Stimulated activated naive CD8-positive, alpha-beta T cell treated with anti-CD3 and anti-CD28 coated beads, Interleukin-15, amount 100 ng/mL, for 72 hours (primary cell): ENCODE results near the gene ARHGAP15.

Experiments used
- ATAC-seq: fragments of 150-1000 bp; cut with Tn5 transposase; 2 replicates; pipeline ENCODE4 v1.10.0; 2021; ENCODE audit warnings: mild to moderate bottlenecking, moderate library complexity
- DNase-seq, 2 donors: peaks; one replicate each; pipeline ENCODE4 v3.0.0; 2021 to 2022
- H3K27ac Mint-ChIP-seq, 2 donors: one replicate each; pipeline ENCODE4 v1.8.0; 2022; ENCODE audit warnings: mild to moderate bottlenecking in 2 of 2, mixed read lengths in 2 of 2, moderate library complexity in 2 of 2
- H3K27me3 Mint-ChIP-seq: one replicate; pipeline ENCODE4 v1.8.0; 2022; ENCODE audit warnings: mixed read lengths
- H3K4me1 Mint-ChIP-seq: one replicate; pipeline ENCODE4 v1.8.0; 2022; ENCODE audit warnings: mild to moderate bottlenecking, mixed read lengths
- H3K4me3 Mint-ChIP-seq, 2 donors: one replicate each; pipeline ENCODE4 v1.8.0; 2022; ENCODE audit warnings: mild to moderate bottlenecking in 2 of 2, mixed read lengths in 2 of 2, moderate library complexity in 1 of 2
- H3K9me3 Mint-ChIP-seq, 2 donors: one replicate each; pipeline ENCODE4 v1.8.0; 2022; ENCODE audit warnings: mixed read lengths in 2 of 2

The ARHGAP15 gene

DNA sequence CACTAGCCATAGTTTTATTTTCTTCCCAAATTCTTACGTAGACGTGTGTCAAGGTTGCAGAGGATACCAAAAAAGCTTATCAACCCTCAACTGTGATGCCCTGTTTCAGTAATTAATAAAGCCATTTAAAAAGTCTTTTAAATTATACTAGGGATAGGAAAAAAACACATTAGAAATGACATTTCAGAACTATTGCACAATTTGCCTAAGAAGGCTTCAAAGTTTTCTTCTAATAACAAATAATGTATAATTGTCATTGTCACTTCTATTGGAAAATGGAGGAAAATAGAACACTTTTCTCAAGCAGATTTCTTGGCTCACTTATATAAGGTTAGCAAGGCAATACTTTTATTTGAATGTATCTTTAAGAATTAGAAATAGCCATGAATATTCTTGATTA is 253.8 kb downstream of the ARHGAP15 start:
- Mint-ChIP-seq H3K4me1 (no peaks in the 10 kb centered on the region), H3K9me3 (no peaks in the 10 kb centered on the region), H3K27me3 (no peaks in the 10 kb centered on the region), H3K4me3 (no peak overlapping the region), H3K27ac (no peak overlapping the region)
- ATAC-seq, result no peak
- DNase-seq, result no peak

- ATAC-seq (no peak), DNase-seq (no peak)
- H3K4me1 Mint-ChIP-seq, result no peaks in the 10 kb centered on the region
- H3K27me3 Mint-ChIP-seq, result no peaks in the 10 kb centered on the region
- no peak overlapping the region for H3K27ac Mint-ChIP-seq
- no peak overlapping the region for H3K4me3 Mint-ChIP-seq
- H3K9me3 Mint-ChIP-seq, result no peaks in the 10 kb centered on the region
Measured at GRCh38 chr2:143384111-143384510, 254.9 kb downstream of the ARHGAP15 start.

DNA sequence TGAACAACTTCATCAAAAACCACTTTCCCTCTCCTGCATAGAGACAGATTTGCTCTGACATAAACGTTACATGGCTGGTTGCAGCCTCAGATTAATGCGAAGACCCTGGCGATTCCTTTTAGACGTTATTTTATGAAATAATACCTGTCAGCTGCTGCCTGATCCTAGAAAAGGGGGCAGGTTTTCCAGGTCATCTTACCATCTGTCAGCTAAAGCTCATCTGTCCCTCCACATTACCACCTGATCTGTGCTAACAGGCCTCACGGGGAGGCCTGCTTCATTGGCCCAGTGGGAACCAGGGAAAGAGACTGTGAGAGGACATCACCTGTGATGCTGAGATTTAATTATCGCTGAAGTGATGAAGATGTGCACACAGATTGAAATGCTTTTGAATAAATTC is 261.0 kb downstream of the ARHGAP15 start:
- DNase-seq (no peak), ATAC-seq (no peak)
- peaks cover 13% of the 10 kb centered on the region for H3K4me1 Mint-ChIP-seq
- H3K4me3 Mint-ChIP-seq, result no peak overlapping the region
- H3K27me3 Mint-ChIP-seq, result no peaks in the 10 kb centered on the region
- H3K27ac Mint-ChIP-seq, result no peak overlapping the region
- no peaks in the 10 kb centered on the region for H3K9me3 Mint-ChIP-seq

DNA sequence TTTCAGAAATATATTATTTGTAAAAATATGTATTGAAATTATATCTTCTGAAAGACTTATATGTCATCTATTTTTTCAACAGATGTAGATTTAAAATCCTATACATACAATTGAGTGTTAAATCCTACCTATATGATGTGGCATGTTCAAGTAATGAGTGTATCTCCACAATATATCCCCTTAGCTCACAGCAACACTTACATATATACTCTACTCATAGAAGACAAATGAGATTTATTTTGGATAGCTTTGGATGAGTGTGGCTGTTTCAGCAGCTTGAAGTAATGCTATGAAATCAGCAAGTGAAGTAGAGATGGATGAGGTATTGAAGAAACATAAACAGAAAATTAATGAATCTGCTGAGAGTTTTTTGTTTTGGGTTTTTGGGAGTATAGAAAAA is 263.1 kb downstream of the ARHGAP15 start:
- peak; percentile 48 for ATAC-seq
- no peak overlapping the region for H3K4me3 Mint-ChIP-seq
- peak overlapping the region in 1 of 2 donors; percentile 37 for H3K27ac Mint-ChIP-seq
- no peaks in the 10 kb centered on the region for H3K27me3 Mint-ChIP-seq
- no peak for DNase-seq
- H3K4me1 Mint-ChIP-seq, result peaks cover 21% of the 10 kb centered on the region
- no peaks in the 10 kb centered on the region for H3K9me3 Mint-ChIP-seq

GRCh38 chr2:143394062-143394461 is 264.8 kb downstream of the ARHGAP15 start:
- no peaks in the 10 kb centered on the region for H3K27me3 Mint-ChIP-seq

GRCh38 chr2:143397884-143398614 is 268.8 kb downstream of the ARHGAP15 start:
- ATAC-seq, result peak; percentile 93
- no peak overlapping the region for H3K27ac Mint-ChIP-seq

More at GRCh38 chr2:143394062-143394461, 264.8 kb downstream of the ARHGAP15 start:
- H3K4me3 Mint-ChIP-seq, result no peak overlapping the region
- H3K9me3 Mint-ChIP-seq, result no peaks in the 10 kb centered on the region
- H3K4me1 Mint-ChIP-seq, result peaks cover 33% of the 10 kb centered on the region
- DNase-seq, result no peak
- H3K27ac Mint-ChIP-seq, result no peak overlapping the region
- ATAC-seq, result no peak

DNA sequence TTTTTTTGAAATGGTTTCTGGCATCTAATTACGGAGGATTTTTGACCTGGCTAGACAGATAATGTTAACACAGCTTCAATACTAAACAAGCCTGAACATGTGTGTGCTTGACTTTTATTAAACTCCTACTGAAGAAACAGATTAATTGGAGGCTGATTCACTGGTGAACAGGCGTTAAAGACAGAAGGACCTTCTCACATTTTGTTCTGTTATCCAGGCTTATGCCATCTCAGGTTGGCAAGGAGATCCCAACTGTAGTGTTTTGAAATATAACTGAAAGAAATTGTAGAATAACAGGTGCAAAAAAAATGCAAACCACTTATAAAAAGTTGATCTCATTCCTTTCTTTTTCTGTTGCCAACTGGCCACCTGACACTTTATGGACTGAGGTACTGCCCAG is 269.6 kb downstream of the ARHGAP15 start:
- DNase-seq, result no peak
- Mint-ChIP-seq H3K27ac (no peak overlapping the region), H3K4me1 (peaks cover 39% of the 10 kb centered on the region)

More at GRCh38 chr2:143397884-143398614, 268.8 kb downstream of the ARHGAP15 start:
- no peaks in the 10 kb centered on the region for H3K27me3 Mint-ChIP-seq
- H3K4me1 Mint-ChIP-seq, result peaks cover 39% of the 10 kb centered on the region
- H3K9me3 Mint-ChIP-seq, result no peaks in the 10 kb centered on the region
- peak overlapping the region in 1 of 2 donors; percentile 6 for H3K4me3 Mint-ChIP-seq
- no peak for DNase-seq

GRCh38 chr2:143399631-143400069 is 270.4 kb downstream of the ARHGAP15 start:
- ATAC-seq (no peak), DNase-seq (no peak)
- H3K4me1 Mint-ChIP-seq, result peaks cover 34% of the 10 kb centered on the region
- H3K4me3 Mint-ChIP-seq, result no peak overlapping the region
- H3K27me3 Mint-ChIP-seq, result no peaks in the 10 kb centered on the region
- H3K9me3 Mint-ChIP-seq, result no peaks in the 10 kb centered on the region
- no peak overlapping the region for H3K27ac Mint-ChIP-seq

More for the DNA sequence above, 269.6 kb downstream of the ARHGAP15 start:
- Mint-ChIP-seq H3K9me3 (no peaks in the 10 kb centered on the region), H3K27me3 (no peaks in the 10 kb centered on the region), H3K4me3 (no peak overlapping the region)
- ATAC-seq, result no peak

- H3K27ac Mint-ChIP-seq, result no peak overlapping the region
- H3K4me1 Mint-ChIP-seq, result peaks cover 36% of the 10 kb centered on the region
- ATAC-seq (no peak), DNase-seq (no peak)
- H3K9me3 Mint-ChIP-seq, result no peaks in the 10 kb centered on the region
- H3K27me3 Mint-ChIP-seq, result no peaks in the 10 kb centered on the region
- H3K4me3 Mint-ChIP-seq, result no peak overlapping the region
Measured at GRCh38 chr2:143401861-143402260, 272.6 kb downstream of the ARHGAP15 start.

DNA sequence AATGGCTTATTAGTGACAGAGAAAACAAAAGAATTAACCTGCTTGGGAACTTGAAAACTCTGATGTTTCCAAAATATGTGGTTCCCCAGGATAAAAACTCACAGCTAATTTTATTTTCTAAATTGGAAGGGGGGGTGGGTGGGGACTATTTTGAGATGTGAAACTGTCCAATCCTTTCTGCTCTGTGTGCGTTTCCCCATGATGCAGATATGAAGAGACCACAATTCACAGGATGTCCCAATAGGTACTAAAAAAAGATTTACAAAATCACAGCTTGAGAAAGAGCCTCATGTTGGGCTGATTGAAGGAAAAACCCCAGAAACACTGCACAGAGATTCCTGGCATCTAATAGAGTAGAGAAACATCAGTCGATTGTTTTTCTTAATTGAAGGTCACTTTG is 273.2 kb downstream of the ARHGAP15 start:
- Mint-ChIP-seq H3K4me1 (peaks cover 30% of the 10 kb centered on the region), H3K27ac (no peak overlapping the region), H3K4me3 (no peak overlapping the region), H3K27me3 (no peaks in the 10 kb centered on the region), H3K9me3 (no peaks in the 10 kb centered on the region)
- no peak for DNase-seq
- ATAC-seq, result no peak

DNA sequence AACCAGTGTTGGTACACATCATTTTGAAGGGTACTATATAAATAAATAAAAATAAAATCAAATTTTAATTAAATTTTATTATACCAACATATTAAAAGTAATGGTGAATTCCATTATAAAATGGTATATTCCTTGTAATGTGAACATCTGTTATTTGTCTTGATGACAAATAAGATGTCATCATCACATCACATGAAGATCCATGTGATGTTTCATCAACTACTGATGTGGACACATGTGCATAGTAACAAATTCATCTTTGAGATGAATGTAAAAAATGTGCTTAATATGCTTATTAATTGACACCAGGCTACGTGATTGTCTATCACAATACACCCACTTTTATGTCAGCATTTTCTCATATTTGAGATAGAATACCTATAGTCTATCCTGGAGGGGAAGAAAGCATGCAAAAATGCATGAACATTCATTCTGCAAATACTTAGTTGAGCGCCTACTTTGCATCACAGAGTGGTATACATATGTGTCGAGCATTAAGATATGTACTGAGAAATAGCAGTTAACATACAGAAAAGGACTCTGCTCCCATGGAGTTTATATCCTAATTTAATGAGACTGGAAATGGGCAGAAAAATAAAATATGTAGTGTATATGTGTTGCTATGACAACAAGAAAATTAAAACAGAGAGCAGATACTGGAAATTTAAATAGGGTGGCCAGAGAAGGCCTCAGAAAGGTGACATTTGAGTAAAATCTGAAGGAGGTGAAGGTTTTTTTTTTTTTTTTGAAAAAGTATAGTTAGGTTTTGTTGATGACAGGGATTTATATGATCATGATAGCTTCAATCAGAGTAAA is 281.1 kb downstream of the ARHGAP15 start:
- H3K27ac Mint-ChIP-seq, result no peak overlapping the region

GRCh38 chr2:143415571-143415970 is 286.4 kb downstream of the ARHGAP15 start:
- Mint-ChIP-seq H3K27me3 (no peaks in the 10 kb centered on the region), H3K9me3 (peaks cover 0 to 8% of the 10 kb centered on the region in 2 donors), H3K4me1 (peaks cover 32% of the 10 kb centered on the region), H3K27ac (no peak overlapping the region), H3K4me3 (no peak overlapping the region)
- DNase-seq, result no peak
- no peak for ATAC-seq

More for the DNA sequence above, 281.1 kb downstream of the ARHGAP15 start:
- no peak for DNase-seq
- no peaks in the 10 kb centered on the region for H3K27me3 Mint-ChIP-seq
- H3K4me3 Mint-ChIP-seq, result no peak overlapping the region
- ATAC-seq, result no peak
- peaks cover 12% of the 10 kb centered on the region for H3K4me1 Mint-ChIP-seq
- peaks cover 0 to 8% of the 10 kb centered on the region in 2 donors for H3K9me3 Mint-ChIP-seq

DNA sequence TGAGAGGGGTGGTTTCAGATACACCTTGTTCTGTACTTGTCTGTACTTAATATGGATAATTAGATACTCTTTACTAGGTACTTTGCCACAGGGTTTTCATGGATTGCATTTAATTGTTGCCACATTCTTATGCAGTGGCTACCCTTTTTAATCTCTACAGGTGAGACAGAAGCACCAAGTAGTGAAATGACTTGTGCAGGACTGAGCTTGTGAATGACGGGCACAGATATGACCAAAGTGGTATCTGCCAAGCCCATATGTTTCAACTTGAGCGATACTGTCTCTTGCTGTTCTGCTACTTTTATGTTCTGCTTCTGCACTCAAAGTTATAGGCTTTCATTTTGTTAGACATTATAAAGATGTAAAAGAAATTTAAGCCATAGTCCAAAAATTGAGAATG is 288.2 kb downstream of the ARHGAP15 start:
- Mint-ChIP-seq H3K27ac (peak overlapping the region in 1 of 2 donors; percentile 12), H3K4me1 (peaks cover 46% of the 10 kb centered on the region), H3K9me3 (peaks cover 0 to 3% of the 10 kb centered on the region in 2 donors), H3K4me3 (no peak overlapping the region), H3K27me3 (no peaks in the 10 kb centered on the region)
- peak; percentile 54 for ATAC-seq
- DNase-seq, result no peak

DNA sequence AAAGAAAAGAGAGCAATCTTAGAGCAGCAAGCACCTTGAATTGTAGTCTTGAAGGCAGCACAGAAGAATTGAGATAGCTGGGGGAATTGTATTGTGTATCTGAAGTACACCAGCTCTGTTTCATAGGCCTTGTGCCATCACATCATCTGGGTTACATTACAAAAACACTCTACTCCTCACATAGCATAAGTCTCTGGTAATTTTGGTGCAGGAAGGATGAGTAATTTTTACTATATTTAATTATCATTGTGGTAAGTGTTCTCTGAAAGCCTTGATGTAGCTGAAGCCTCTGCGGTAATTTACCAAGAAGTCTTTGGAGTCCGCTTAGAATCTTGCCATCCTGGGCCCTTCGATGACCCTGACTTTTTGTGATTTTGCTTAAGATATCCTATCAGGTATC is 291.1 kb downstream of the ARHGAP15 start:
- Mint-ChIP-seq H3K27ac (no peak overlapping the region), H3K4me3 (no peak overlapping the region), H3K4me1 (peaks cover 60% of the 10 kb centered on the region), H3K27me3 (no peaks in the 10 kb centered on the region), H3K9me3 (no peaks in the 10 kb centered on the region)
- peak; percentile 81 for ATAC-seq
- DNase-seq, result no peak

DNA sequence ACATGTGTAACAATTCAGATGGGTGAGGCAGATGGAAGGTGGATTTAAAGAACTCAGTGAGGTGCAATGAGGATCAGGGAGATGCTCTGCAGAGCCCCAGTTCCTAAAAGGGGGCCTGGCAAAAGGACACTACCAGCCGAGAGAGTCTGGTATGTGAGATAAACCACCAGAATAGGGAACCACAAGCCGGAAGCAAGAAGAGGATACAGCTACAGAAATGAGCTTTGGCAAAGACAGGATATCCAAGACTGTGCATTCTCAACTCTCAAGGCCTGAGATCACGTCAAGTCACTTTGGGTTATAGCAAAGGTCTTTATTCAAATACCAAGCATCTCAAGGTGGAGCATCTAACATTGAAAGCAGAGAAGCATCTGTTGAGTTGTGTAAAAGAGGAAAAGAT is 293.5 kb downstream of the ARHGAP15 start:
- DNase-seq, result peak in 1 of 2 donors; percentile 29
- no peaks in the 10 kb centered on the region for H3K27me3 Mint-ChIP-seq
- H3K27ac Mint-ChIP-seq, result no peak overlapping the region
- no peak overlapping the region for H3K4me3 Mint-ChIP-seq
- peak; percentile 87 for ATAC-seq
- no peaks in the 10 kb centered on the region for H3K9me3 Mint-ChIP-seq
- peaks cover 51% of the 10 kb centered on the region for H3K4me1 Mint-ChIP-seq

- H3K27me3 Mint-ChIP-seq, result no peaks in the 10 kb centered on the region
- no peak overlapping the region for H3K27ac Mint-ChIP-seq
- no peak overlapping the region for H3K4me3 Mint-ChIP-seq
- H3K4me1 Mint-ChIP-seq, result peaks cover 42% of the 10 kb centered on the region
- ATAC-seq (no peak), DNase-seq (no peak)
- H3K9me3 Mint-ChIP-seq, result no peaks in the 10 kb centered on the region
Measured at GRCh38 chr2:143425896-143426295, 296.7 kb downstream of the ARHGAP15 start.
